NOMO-1 (cell line): ENCODE measurements around the gene PC.

Experiments used
- DNase-seq, 2 experiments: peaks; one replicate each; lab custom pipeline; 2025; ENCODE audit not compliant: unreplicated experiment in 2 of 2; lab: John Stamatoyannopoulos, UW

The PC gene

DNA sequence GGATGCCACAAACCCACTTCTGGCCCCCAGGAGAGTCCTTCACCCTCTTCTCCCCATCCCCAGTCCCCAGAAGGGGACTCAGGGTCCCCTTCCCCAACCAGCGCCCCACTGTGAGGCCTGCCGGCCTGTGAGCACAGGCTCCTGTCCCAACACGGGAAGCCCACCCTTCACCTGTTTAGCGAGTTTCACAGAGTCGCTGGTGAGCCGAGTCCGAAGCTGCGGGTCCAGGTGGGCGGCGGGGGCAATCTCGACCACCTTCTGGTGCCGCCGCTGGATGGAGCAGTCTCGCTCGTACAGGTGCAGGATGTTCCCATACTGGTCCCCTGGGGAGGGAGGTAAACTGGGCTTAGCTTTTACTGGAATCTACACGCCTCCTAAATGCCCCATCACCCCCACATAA, 88.1 kb downstream of the PC start:
- DNase-seq, result no peak

DNA sequence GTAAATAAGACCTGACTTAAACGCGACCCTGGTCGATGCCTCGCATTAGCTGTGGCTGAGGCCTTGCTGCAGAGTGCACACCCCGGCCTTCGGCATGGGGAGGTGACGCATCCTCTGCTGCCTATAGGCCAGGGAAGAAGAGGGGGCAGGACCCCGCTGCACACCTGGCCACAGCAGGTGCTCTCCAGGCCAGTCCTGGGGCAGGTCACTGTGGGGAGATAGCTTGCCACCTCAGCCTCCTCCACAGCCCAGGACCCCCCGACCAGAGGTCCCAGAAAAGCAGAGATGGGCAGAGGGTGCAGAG, 88.7 kb downstream of the PC start:
- DNase-seq, result no peak

DNA sequence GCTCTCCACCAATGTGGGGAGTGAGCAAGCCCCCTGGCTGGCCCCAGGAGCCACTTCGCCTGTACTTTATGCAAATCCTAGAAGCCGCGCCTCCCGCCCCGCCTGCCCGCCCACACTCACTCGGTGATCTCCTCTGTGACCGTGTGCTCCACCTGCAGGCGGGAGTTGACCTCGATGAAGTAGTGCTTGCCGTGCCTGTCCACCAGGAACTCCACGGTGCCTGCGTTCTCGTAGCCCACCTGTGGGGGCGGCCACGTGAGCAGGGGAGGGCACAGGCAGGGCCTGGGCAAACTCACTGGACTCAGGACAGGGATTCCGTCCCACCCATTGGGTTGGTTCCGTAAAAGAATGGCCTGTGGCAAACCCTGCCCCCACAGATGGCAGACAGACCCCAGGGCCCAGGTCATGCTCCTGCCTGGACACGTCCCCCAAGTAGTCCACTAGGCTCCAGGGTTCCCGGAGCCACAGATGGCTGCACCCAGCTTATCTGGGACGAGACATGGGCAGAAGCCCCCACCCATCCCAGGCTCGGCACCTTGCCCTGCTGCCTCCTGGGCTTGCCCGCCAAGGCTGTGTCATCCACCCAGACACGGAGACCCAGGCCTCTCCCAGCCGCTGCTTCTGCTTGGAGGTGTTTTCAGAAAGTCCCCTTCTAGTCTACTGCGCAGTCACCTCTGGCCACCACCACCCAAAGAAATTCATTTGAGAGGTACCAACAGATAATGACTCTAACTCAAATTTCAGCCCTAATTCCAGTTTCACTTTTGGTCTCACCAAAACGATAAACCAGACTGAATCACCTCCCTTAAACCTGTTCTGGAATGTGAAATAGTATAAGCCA, 89.2 kb downstream of the PC start:
- peak; percentile 74 to 81 for DNase-seq

DNA sequence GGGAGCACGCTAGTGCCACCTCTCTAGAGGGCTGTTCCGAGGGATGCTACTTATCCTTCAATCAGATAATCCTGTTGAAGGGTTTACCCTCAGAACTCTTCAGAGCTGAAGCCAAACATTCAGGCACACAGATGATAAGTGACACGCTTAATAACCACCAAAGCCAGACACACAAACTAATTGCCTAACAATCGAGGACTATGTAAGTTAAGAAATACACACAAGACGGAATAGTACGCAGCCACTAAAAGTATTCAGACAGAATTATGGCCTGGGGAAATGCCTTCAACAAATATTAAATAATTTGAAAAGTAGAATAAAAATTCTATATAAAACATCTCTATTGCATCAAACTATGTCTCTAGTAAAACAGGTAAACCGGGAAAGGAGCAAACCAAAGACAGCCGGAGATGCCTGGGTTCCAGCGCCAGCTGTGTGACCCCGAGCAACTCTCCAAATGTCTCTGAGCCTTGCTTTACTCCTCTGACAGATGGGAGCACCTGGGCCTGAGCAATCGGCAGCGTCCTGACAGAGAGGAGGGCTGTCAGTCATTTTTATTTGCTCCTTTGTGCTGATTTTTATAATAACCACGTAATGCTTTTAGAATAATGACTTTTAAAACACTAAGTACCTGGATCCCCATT, 90.0 kb downstream of the PC start:
- no peak for DNase-seq

DNA sequence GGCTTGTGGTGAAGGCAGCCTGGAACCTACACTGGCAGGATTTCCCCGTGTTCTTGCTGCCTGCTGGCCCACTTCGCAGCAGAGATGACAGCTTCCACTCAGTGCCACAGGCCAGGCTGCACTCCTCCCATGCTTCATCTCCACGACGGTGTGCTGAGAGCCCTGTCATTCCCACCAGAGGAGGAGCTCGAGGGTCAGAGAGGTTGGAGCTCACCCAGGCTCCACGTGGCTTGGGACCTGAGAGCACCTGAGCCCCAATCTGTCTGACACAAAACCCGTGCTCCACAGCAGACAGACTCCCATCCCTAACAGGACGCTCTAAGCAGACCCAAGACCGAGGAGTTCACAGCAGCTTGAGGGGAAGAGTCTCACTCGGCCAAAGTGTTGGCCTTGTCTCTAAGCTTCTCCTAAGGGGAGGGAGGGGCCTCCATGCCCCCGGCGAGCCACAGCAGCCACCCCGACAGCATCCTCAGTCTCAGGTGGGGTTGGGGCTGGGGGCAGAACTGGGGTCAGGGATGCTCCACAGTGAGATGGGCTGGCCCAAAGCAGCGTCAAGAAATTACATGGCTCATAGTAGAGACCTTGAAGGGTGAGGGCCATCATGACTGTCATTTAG, 90.7 kb downstream of the PC start:
- DNase-seq, result no peak

DNA sequence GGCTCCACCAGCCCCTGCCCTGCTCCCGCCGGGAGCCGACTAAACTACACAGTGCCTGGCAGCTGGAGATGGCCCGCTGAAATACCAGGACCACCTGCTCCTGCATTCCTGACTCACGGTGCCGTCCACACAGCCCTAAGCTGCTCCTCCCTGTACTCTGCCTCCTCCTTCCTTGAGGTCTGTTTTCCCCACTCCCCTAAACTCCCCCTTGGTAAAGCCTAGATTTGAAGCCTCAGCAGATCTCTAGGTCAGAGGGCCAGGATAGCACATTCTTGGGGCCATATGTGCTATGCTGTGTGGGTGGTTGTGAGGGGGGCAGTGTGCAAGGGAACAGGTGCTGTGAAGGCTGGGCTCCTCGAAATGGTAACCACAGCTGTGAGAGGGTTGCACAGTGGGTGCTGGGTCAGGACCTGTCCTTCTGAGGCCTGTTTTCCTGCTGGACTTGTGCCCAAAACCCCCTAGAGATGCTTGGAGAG, 91.6 kb downstream of the PC start:
- no peak for DNase-seq

DNA sequence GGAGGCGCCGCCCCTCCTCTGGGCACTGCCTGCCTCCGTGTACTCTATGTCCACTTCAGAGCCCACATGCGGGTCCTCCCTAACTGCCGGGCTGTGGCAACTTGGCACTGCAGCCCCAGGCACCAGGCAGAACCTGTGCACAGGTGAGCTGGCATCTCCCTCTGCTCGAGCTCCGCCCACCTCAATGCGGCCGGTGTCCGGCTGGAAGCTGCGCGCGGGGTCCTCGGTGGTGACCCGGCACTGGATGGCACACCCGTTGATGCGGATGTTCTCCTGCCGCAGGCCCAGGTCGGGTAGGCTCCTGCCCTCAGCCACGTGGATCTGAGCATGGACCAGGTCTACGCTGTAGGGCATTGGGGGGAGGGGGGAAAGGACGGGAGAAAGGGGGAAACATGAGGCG, 92.2 kb downstream of the PC start:
- DNase-seq, result no peak

DNA sequence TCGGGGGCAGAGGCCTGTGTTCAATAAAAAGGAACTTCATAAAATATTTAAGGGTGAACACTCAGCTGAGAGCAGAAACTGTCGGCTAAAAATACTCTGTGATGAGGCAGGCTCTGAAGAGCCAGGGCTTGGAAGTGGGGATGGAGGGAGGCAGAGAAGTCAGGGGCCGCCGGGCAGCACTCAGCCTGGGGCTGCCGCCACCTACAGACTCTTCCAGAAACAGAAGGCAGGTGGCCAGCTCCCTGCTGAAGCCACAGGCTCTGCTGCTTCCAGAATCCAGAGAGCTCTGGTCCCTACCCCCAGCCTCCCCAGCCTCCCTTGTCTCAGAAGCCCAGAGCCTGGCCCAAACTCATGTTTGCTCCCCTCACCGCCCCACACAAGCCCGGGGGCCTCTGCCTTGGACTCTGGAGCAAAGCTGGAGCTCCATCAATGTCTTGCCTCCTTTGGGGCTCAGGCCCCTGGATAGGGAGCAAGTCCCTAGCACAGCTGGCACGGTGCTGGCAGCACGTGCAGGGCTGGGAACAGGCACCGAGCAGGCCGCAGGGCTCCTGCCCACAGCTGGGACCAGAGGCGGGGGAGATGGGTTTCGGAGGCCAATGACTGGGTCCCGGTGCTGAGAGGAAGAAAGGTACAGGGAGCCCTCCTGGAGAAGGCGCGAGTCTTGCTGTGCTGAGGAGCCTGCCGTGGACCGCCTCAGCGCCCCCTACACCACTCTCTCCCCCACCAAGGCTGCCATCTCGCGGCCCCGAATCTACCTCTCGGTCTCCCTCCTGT, 93.1 kb downstream of the PC start:
- DNase-seq, result no peak

DNA sequence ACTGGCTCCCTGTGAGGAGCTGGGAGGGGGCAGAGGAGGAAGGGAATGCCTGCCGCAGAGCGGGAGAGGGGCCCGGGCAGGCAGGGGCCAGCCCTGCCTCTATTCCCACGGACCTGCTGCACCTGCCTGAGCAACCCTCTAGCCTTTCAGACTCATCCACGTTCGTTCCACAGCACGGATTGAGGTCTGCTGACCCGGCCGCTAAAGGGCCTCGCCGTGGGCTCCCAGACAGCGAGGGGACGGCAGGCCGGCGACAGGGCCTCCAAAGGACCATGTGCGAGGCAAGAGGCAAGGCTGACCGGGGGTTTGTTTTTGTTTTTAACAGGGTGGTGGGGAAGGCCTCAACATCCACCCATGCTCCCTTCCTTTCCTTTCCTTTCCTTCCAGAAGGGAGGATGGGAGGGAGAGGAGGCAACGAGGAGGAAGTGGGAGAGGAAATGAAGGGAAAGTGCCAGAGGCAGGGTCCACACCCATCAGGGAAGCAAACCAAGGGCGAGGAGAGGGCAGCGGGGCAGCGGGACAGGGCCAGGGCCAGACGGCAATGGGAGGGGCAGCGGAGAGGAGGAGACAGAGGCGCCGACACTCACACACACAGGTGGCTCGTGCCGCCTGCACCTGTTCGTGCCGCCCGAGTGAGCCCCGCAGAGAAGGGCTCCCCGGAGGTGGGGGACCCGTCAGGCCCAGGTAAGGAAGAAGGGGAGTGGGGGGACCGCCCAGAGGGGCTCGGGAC, 93.8 kb downstream of the PC start:
- no peak for DNase-seq

DNA sequence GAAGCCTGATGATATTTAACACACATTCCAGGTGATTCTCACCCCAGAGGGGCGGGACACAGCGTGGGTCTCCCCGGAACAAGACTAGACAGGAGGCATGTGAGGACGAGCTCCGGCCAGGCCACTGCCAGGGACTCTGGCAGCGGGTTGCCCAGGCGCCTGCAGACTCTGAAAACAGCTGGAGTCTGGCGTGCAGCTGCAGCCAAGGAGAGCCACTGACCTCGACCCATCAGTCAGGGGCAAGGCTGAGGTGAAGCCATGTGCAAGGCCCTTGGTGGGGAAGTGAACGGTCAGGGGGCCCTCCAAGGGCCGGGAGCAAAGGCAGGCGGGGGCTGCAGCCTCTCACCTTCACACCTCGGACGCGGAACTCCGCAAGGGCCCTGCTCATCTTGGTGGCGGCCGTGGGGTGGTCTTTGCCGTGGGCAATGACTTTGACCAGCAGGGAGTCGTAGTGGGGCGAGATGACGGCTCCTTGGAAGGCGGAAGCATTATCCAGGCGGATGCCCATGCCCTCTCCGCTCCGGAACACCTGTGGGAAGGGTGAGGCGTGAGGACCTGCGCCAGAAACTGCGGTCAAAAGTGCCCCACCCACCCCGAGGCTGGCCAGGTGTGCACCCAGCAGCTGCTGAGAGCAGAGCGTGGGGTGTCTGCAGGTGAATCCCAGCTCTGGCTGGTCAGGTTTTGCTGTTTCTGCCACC, 94.6 kb downstream of the PC start:
- DNase-seq, result no peak

DNA sequence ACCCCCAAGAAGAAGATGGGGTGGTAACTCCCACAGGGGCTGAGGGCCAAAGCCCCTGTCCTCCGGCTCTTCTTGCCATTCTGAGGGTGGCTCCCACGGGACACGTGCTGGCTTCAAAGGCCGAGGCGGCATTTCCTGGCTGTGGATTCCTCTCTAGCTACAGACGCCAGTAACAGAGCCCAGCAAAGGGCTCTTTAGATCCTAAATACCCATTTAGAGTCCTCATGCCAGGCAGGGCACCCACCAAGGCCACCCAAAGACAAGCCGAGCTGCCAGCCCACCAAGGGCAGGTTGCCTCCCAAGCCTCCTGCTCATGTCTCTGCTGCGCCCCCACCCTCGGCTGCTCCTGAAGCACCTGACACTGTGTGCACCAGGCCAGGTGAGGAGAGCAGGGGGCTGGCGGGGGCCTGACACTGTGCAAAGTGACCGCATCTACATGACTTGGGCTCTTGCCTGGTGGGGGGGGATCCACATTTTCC, 95.6 kb downstream of the PC start:
- DNase-seq, result no peak

DNA sequence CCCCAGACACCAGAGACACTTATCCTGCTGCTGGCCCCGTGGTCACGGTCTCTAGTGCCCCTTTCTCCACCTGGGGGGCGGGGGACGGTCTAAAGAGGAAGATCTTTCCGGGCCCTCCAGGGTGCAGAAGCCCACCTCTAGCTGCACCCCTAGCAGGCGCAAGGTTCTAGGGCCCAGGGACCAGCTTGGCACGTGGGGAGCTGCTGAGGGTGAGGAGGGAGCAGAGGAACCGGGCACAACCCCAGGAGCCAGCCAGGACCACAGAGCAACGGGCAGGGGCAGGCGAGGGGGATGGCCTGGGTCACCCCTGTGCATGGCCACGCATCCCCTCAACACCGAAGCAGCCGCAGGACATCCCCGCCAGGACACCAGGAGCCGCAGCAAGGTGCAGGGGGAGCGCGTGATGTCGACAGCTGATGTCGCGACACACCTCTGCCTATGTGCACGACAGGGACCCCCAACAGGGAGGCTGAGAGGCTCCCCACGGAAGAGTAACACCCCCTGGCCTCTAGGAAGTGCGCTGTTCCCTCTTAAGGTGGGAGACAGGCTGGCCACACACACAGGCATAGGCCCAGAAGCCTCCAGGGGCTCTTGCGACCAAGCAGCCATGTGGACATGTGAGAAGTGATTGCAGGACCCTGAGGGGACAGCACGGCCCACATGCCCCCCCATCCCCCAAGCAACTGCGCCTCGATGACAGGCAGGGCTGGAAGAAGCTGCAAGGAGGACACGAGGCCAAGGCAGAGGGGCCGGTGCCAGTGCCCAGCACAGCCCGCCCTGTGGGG, 96.2 kb downstream of the PC start:
- no peak for DNase-seq

DNA sequence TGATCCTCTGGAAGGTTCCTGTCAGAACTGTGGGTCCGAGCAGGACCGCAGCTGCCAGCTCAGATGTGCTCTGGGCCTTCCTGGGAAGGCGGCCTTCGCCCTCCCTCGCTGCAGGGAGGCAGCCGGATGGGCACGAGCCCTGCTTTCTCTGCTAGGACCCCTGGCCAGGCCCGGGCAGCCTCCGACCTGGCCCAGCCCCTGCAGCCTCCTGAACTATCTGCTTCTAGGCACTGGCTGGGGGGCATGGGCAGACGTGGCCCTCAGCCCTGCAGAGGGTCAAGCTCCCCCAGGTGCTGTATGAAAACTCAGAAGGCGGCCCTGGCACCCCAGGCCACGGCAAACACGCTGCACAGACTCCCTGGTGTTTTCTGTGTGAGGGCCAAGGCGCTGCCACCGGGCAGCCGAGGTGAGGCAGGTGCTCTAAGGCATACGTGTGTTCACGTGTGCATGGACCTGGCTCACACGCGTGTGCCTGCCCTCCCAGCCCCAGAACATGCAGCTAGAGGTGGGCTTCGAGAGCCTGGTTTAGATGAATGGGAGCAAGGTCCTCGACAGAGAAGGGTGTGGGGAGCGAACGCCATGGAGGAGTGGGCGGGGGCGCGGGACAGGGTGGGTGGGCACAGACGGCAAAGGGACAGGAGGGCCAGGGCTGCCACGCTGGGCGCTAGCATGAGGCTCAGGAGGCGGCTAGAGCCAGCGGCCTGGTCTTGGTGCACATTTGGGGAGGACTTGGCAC, 97.0 kb downstream of the PC start:
- no peak for DNase-seq

DNA sequence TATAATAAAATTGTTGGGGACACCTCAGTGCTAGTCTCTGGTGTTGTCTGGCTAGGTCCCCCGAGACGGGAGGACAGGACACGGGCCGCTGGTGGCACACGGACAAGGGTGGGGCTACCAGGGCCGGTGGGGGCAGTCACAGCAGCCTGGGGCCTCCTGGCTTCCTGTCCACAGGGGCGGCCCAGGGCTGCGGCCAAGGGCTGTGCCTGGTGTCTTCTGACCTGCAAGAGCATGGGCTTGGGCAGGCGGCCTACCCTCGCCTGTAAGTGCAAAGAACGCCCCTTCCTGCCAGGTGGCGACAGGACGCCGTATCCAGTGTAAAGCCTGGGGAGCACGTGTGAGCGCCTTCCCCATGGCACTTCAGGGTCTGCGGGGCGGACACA, 97.7 kb downstream of the PC start:
- no peak for DNase-seq

DNA sequence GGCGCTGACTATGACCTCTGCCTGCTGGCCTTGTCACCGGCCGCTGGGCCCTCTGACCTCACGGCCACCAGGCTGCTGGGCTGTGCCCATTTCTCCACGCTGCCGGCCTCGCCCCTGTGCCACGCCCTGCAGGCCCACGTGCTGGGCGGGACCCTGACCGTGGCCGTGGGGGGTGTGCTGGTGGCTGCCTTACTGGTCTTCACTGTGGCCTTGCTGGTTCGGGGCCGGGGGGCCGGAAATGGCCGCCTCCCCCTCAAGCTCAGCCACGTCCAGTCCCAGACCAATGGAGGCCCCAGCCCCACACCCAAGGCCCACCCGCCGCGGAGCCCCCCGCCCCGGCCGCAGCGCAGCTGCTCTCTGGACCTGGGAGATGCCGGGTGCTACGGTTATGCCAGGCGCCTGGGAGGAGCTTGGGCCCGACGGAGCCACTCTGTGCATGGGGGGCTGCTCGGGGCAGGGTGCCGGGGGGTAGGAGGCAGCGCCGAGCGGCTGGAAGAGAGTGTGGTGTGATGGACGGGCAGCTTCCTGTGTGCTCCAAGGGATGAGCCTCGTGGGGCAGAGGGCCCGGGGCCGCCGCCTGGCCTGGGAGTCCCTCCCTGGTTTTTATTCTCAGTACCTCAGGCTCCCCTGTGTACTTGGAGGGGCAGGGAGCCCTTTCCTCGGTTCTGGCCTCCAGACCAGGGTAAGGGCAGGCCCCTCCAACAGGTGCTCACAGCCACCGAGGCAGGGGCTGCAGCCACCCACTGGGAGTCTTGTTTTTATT, 98.3 kb downstream of the PC start:
- DNase-seq, result no peak

DNA sequence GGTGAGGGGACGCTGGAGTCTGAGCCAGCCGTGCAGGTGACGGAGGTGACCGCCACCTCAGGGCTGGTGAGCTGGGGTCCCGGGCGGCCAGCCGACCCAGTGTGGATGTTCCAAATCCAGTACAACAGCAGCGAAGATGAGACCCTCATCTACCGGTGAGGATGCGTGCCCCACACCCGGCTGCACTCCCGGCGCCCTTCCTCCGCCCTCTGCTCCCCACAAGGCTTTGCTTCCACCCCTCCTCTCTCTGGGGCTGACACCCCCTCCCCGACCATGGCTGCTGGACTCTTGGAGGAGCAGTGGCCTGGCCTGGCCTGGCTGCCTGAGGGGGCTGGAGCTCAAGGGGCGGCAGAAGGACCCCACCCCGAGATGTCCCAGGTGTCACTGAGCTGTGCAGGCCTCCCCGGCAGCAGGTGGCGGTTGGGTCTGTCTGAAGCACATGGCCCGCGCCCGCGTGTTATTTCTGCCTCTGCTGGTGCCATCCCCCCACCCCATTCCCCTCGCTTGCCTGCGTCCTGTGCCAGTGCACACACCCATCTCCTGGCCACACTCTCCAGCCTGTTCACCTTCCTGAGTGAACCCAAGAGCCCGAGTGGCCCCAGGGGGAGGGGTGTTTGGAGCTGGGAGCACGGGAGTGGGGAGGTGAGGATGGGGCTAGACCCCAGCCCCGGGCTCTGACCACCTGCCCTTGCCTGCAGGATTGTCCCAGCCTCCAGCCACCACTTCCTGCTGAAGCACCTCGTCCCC, 99.1 kb downstream of the PC start:
- DNase-seq, result no peak
